Measurements from ENCODE around the gene CLEC5A. TPM values are rescaled to one million over a fixed set of nuclear protein-coding genes. Genes with fewer than 3 reads are reported as not detected.

The CLEC5A gene
- polyA plus RNA-seq, 1 donor (not counting 4 experiments of a cell fraction or from before 2014, with no cell fraction given): 0.05 TPM

DNA sequence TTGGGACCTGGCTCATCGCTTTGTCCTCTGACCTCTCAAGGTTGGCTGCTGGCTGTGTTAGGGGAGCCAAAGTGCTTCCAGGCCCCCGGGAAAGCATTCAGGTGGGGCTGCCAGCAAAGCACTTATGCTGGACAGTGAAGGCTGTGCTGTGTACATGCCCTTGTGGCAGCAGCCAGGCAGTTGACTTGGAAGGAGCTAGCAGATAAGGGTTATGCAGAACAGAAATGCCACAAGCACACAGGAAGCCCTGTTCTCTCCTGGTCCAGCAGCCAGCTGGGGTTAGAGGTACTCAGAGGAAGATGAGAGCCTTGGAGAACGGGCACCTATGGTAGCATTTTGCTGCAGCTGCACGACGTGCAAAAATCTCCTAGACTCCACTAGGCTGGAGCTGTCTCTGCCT, 65.8 kb downstream of the CLEC5A start:
- no peaks in the 10 kb centered on the region for H3K9me3 ChIP-seq (ENCODE audit: control insufficient read depth, low read depth, low read length)
- no peaks in the 10 kb centered on the region for H3K27me3 ChIP-seq (ENCODE audit: control insufficient read depth, extremely low read depth, insufficient read depth, low read length)
- no peak for DNase-seq (ENCODE audit: low read depth, low spot score)
- H3K4me3 ChIP-seq (ENCODE audit: control insufficient read depth in 2 of 3, extremely low read depth in 1 of 3, insufficient read depth in 2 of 3, low read depth in 1 of 3, low read length in 3 of 3): no peak overlapping the region
- H4K20me1 ChIP-seq (ENCODE audit: control insufficient read depth, extremely low read depth, insufficient read depth, low read length): no peaks in the 10 kb centered on the region
- no peaks in the 10 kb centered on the region for H3K36me3 ChIP-seq (ENCODE audit: control insufficient read depth in 2 of 2, extremely low read depth in 1 of 2, insufficient read depth in 2 of 2, low read length in 2 of 2)
- H3K9ac ChIP-seq (ENCODE audit: control insufficient read depth, extremely low read depth, insufficient read depth, low read length): no peak overlapping the region
- no peak for FAIRE-seq
- no peak for TF ChIP-seq CTCF (optimal IDR thresholded peaks at IDR 0.05 in 1 of 3, IDR thresholded peaks at IDR 0.05 in 1 of 3, conservative IDR thresholded peaks at IDR 0.05 in 1 of 3; ENCODE audit: extremely low read depth in 1 of 3, insufficient read depth in 2 of 3, low read length in 3 of 3)
- TF ChIP-seq EZH2 (IDR thresholded peaks at IDR 0.05; ENCODE audit: low read length): no peak
- dilution Hi-C loops (cut with MboI; ENCODE audit: extremely low pct_ligation_motif_present, low sequenced_read_pairs): no loop called here
- H3K9me1 ChIP-seq (ENCODE audit: control insufficient read depth, extremely low read depth, insufficient read depth, low read length): no peaks in the 10 kb centered on the region
- no peaks in the 10 kb centered on the region for H3K4me1 ChIP-seq (ENCODE audit: control insufficient read depth, extremely low read depth, insufficient read depth, low read length)
- no peak overlapping the region for H3K4me2 ChIP-seq (ENCODE audit: control insufficient read depth, extremely low read depth, insufficient read depth, low read depth, low read length)
- H2AFZ ChIP-seq (ENCODE audit: control insufficient read depth, low read length): no peak overlapping the region
- H3K79me2 ChIP-seq (ENCODE audit: control insufficient read depth, insufficient read depth, low read length): no peaks in the 10 kb centered on the region
- no peak overlapping the region for H3K27ac ChIP-seq (ENCODE audit: control insufficient read depth, insufficient read depth, low read length)

- Histone ChIP-seq H2AFZ (ENCODE audit: control insufficient read depth, low read length) (no peak overlapping the region), H3K4me1 (ENCODE audit: control insufficient read depth, extremely low read depth, insufficient read depth, low read length) (no peaks in the 10 kb centered on the region), H3K4me3 (ENCODE audit: control insufficient read depth in 2 of 3, extremely low read depth in 1 of 3, insufficient read depth in 2 of 3, low read depth in 1 of 3, low read length in 3 of 3) (no peak overlapping the region), H3K9me1 (ENCODE audit: control insufficient read depth, extremely low read depth, insufficient read depth, low read length) (no peaks in the 10 kb centered on the region), H3K79me2 (ENCODE audit: control insufficient read depth, insufficient read depth, low read length) (no peaks in the 10 kb centered on the region), H3K9me3 (ENCODE audit: control insufficient read depth, low read depth, low read length) (no peaks in the 10 kb centered on the region), H3K27me3 (ENCODE audit: control insufficient read depth, extremely low read depth, insufficient read depth, low read length) (no peaks in the 10 kb centered on the region), H3K4me2 (ENCODE audit: control insufficient read depth, extremely low read depth, insufficient read depth, low read depth, low read length) (no peak overlapping the region), H3K36me3 (ENCODE audit: control insufficient read depth in 2 of 2, extremely low read depth in 1 of 2, insufficient read depth in 2 of 2, low read length in 2 of 2) (no peaks in the 10 kb centered on the region), H3K27ac (ENCODE audit: control insufficient read depth, insufficient read depth, low read length) (no peak overlapping the region), H3K9ac (ENCODE audit: control insufficient read depth, extremely low read depth, insufficient read depth, low read length) (no peak overlapping the region), H4K20me1 (ENCODE audit: control insufficient read depth, extremely low read depth, insufficient read depth, low read length) (no peaks in the 10 kb centered on the region)
- TF ChIP-seq CTCF (optimal IDR thresholded peaks at IDR 0.05 in 1 of 3, IDR thresholded peaks at IDR 0.05 in 1 of 3, conservative IDR thresholded peaks at IDR 0.05 in 1 of 3; ENCODE audit: extremely low read depth in 1 of 3, insufficient read depth in 2 of 3, low read length in 3 of 3): no peak
- TF ChIP-seq EZH2 (IDR thresholded peaks at IDR 0.05; ENCODE audit: low read length): no peak
- DNase-seq (ENCODE audit: low read depth, low spot score) (no peak), FAIRE-seq (no peak)
- dilution Hi-C loops (cut with MboI; ENCODE audit: extremely low pct_ligation_motif_present, low sequenced_read_pairs): no loop called here
Observed at GRCh38 chr7:141877365-141877764, 69.4 kb downstream of the CLEC5A start.

Other genes starting within 250 kb of the CLEC5A start
- gene DENND11, start 244.8 kb downstream of the CLEC5A start, polyA plus RNA-seq: 3.3 to 5.4 TPM (median 4.7 TPM) in 3 replicates
- gene WEE2, start 238.6 kb downstream of the CLEC5A start, polyA plus RNA-seq: not detected in 3 replicates
- gene SSBP1, start 208.6 kb downstream of the CLEC5A start, polyA plus RNA-seq: 127 to 244 TPM (median 230 TPM) in 3 replicates
- 0.07 to 0.59 TPM (median 0.51 TPM) in 3 replicates for gene TAS2R3, start 182.9 kb downstream of the CLEC5A start, polyA plus RNA-seq
- 0.24 to 0.73 TPM (median 0.68 TPM) in 3 replicates for gene TAS2R4, start 170.3 kb downstream of the CLEC5A start, polyA plus RNA-seq
- 0.54 to 3.1 TPM (median 2.0 TPM) in 3 replicates for gene TAS2R5, start 156.8 kb downstream of the CLEC5A start, polyA plus RNA-seq
- gene PRSS37, start 105.5 kb downstream of the CLEC5A start, polyA plus RNA-seq: not detected in 3 replicates
- not detected in 3 replicates for gene OR9A4, start 30.6 kb downstream of the CLEC5A start, polyA plus RNA-seq
- gene TAS2R38, start 26.8 kb upstream of the CLEC5A start, polyA plus RNA-seq: not detected in 3 replicates
- gene MGAM, start 48.9 kb upstream of the CLEC5A start, polyA plus RNA-seq: 0.19 to 1.5 TPM (median 0.31 TPM) in 3 replicates
- 0.04 to 0.10 TPM in 2 of 3 replicates, not detected in the other for gene MGAM2, start 164.7 kb upstream of the CLEC5A start, polyA plus RNA-seq